Testis (tissue), 3 donors: ENCODE data around the gene DGKH. TPM values are rescaled to one million over a fixed set of nuclear protein-coding genes. Genes with fewer than 3 reads are reported as not detected.
"Not testable (repeated sequence)": the region's sequence is repeated elsewhere in the genome, so short reads cannot be mapped to it uniquely, and the experiment has no call there.

Experiments used
- DNase-seq: peaks from one replicate; pipeline ENCODE4 v3.0.0-alpha.2; 2019
- H3K27ac ChIP-seq, 2 donors: fragments of 200-600 bp; sonication (generic); one replicate each; pipeline ENCODE4 v1.5.1; 2019
- H3K27me3 ChIP-seq: fragments of 200-600 bp; sonication (generic); one replicate; pipeline ENCODE4 v1.5.1; 2019
- H3K36me3 ChIP-seq: fragments of 200-600 bp; sonication (generic); one replicate; pipeline ENCODE4 v1.5.1; 2017; ENCODE audit warnings: low read depth; ENCODE audit errors: missing control alignments
- H3K4me1 ChIP-seq: fragments of 200-600 bp; sonication (generic); one replicate; pipeline ENCODE4 v1.5.1; 2019
- H3K4me3 ChIP-seq, 2 donors: fragments of 200-600 bp; sonication (generic); one replicate each; pipeline ENCODE4 v1.5.1; 2017 to 2019
- H3K9me3 ChIP-seq: fragments of 200-600 bp; sonication (generic); one replicate; pipeline ENCODE4 v1.5.1; 2017
- CTCF ChIP-seq, 3 experiments: fragments of 450-650 bp in 2 of 3; fragments of 200-600 bp in 1 of 3; sonication (generic) in 1 of 3; IDR thresholded peaks; one replicate each; pipeline ENCODE4 v1.5.1; 2016 to 2019; ENCODE audit warnings: antibody characterized with exemption in 3 of 3, mild to moderate bottlenecking in 2 of 3, moderate library complexity in 1 of 3
- POLR2A ChIP-seq: fragments of 450-650 bp; IDR thresholded peaks from one replicate; pipeline ENCODE4 v1.6.1; 2017; ENCODE audit warnings: antibody characterized with exemption, mild to moderate bottlenecking, moderate library complexity
- WGBS, 2 donors: methylation state at CpG; one replicate each; pipeline ENCODE4 v1.1.5; 2018; 5-methylcytosine and 5-hydroxymethylcytosine counted together
- intact Hi-C: fragments of 100-400 bp; cut with DNase I; formaldehyde crosslinking; loops from one replicate; pipeline ENCODE4 v1.15.1; 2023; ENCODE audit warnings: low total_unique reads
- polyA plus RNA-seq: library from polyadenylated mRNA; stranded (reverse); fragments of 350-450 nt; fragmentation: Illumina TruSeq; extraction: RNeasy Lipid Tissue Mini Kit (QIAGEN cat#74804); gene quantifications from one replicate; pipeline ENCODE4 v1.2.3, GENCODE V29; 2014; ENCODE audit warnings: low read depth, low replicate concordance; ENCODE audit not compliant: insufficient read depth
- total RNA-seq, 2 donors: library from RNA; depleted of rRNA; stranded (reverse); fragments of >200 nt; gene quantifications; one replicate each; pipeline ENCODE4 v1.2.3, GENCODE V29; 2016

DGKH gene
- total and polyA plus RNA-seq, 3 donors from 2014 or later: 6.3 to 11.5 (median 9.8) TPM

- intact Hi-C loops: no loop called here
- no peak for TF ChIP-seq CTCF (IDR thresholded peaks at IDR 0.05)
- TF ChIP-seq POLR2A: no peak
- DNase-seq: no peak
- H3K9me3 ChIP-seq: no peaks in the 10 kb centered on the region
- H3K27ac ChIP-seq: no peak overlapping the region
- 71 to 77% methylated on average over 1 of the region's 1 CpG for WGBS, 2 donors
- H3K27me3 ChIP-seq: no peaks in the 10 kb centered on the region
- no peaks in the 10 kb centered on the region for H3K36me3 ChIP-seq
- no peak overlapping the region for H3K4me3 ChIP-seq
- no peaks in the 10 kb centered on the region for H3K4me1 ChIP-seq
Observed at GRCh38 chr13:42084722-42085121, 36.3 kb downstream of the DGKH start.

- Histone ChIP-seq H3K9me3 (no peaks in the 10 kb centered on the region), H3K27ac (no peak overlapping the region), H3K4me3 (no peak overlapping the region), H3K36me3 (no peaks in the 10 kb centered on the region), H3K4me1 (no peaks in the 10 kb centered on the region), H3K27me3 (no peaks in the 10 kb centered on the region)
- intact Hi-C loops: no loop called here
- 91 to 94% methylated on average over 1 of the region's 1 CpG for WGBS, 2 donors
- DNase-seq: no peak
- TF ChIP-seq CTCF (IDR thresholded peaks at IDR 0.05) (no peak), POLR2A (no peak)
Observed at GRCh38 chr13:42086582-42086981, 38.1 kb downstream of the DGKH start.

- H3K9me3 ChIP-seq: no peaks in the 10 kb centered on the region
- TF ChIP-seq CTCF (IDR thresholded peaks at IDR 0.05): no peak
- TF ChIP-seq POLR2A: no peak
- no peaks in the 10 kb centered on the region for H3K36me3 ChIP-seq
- intact Hi-C loops: no loop called here
- DNase-seq: no peak
- WGBS, 2 donors: 80 to 82% methylated on average over 2 of the region's 2 CpGs
- no peaks in the 10 kb centered on the region for H3K27me3 ChIP-seq
- H3K4me1 ChIP-seq: no peaks in the 10 kb centered on the region
- no peak overlapping the region for H3K4me3 ChIP-seq
- no peak overlapping the region for H3K27ac ChIP-seq
Observed at GRCh38 chr13:42094516-42095040, 46.1 kb downstream of the DGKH start.

DNA sequence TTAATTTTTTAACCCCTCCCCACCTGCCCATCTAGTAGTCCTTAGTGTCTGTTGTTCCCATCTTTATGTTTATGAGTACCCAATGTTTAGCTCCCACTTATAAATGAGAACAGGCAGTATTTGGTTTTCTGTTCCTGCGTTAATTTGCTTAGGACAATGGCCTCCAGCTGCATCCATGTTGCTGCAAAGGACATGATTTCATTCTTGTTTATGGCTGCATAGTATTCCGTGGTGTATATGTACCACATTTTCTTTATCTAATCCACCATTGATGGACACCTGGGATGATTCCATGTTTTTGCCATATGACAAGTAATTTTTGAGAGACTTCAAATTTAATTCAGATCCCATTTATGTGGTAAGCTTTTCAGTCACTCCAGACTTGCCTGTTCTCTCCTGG, 47.8 kb downstream of the DGKH start:
- 87 to 95% methylated on average over 2 of the region's 2 CpGs for WGBS, 2 donors
- H3K36me3 ChIP-seq, H3K27ac ChIP-seq, H3K4me1 ChIP-seq, H3K9me3 ChIP-seq, H3K27me3 ChIP-seq, intact Hi-C loops, H3K4me3 ChIP-seq, DNase-seq: not testable (repeated sequence)

GRCh38 chr13:42099962-42100675, 51.7 kb downstream of the DGKH start:
- whole genome bisulfite sequencing, 2 donors: 93 to 99% methylated on average over 9 of the region's 9 CpGs
- H3K27me3 ChIP-seq: no peaks in the 10 kb centered on the region
- no peak for DNase-seq
- H3K4me3 ChIP-seq: no peak overlapping the region
- H3K4me1 ChIP-seq: no peaks in the 10 kb centered on the region
- no peak for TF ChIP-seq CTCF (IDR thresholded peaks at IDR 0.05)
- no peak for TF ChIP-seq POLR2A
- intact Hi-C loops: no loop called here
- H3K36me3 ChIP-seq: no peaks in the 10 kb centered on the region
- no peaks in the 10 kb centered on the region for H3K9me3 ChIP-seq
- H3K27ac ChIP-seq: no peak overlapping the region
